SK-N-SH (cell line): ENCODE data around the gene PGS1. TPM values are rescaled to one million over a fixed set of nuclear protein-coding genes. Genes with fewer than 3 reads are reported as not detected.

ENCODE experiments used
- CTCF ChIA-PET: fragments of 300-600, 350-600 bp; formaldehyde crosslinking; extraction: SDS; loops from one replicate; lab custom pipeline; 2021; lab: Yijun Ruan, JAX
- POLR2A ChIA-PET: fragments of 350-600 bp; sonication (Branson Sonifier 250); formaldehyde crosslinking; extraction: SDS; loops from one replicate; lab custom pipeline; 2020; ENCODE audit warnings: antibody characterized with exemption, inconsistent platforms; lab: Yijun Ruan, JAX
- DNase-seq: peaks from one replicate; pipeline ENCODE4 v3.0.0; 2012
- H2AFZ ChIP-seq: fragments of 200-600 bp; sonication (generic); 2 replicates; pipeline ENCODE4 v1.8.1; 2016; ENCODE audit warnings: antibody characterized with exemption, mild to moderate bottlenecking, low read depth
- H3F3A ChIP-seq: fragments of 200-600 bp; sonication (generic); replicated peaks from 2 replicates; pipeline ENCODE3; 2016; ENCODE audit warnings: antibody characterized with exemption, mild to moderate bottlenecking; ENCODE audit not compliant: insufficient read depth
- H3K27ac ChIP-seq, 2 experiments: fragments of 200-500 bp in 1 of 2; fragments of 200-600 bp in 1 of 2; sonication (Bioruptor generic) in 1 of 2; sonication (generic), shearing (Covaris generic) in 1 of 2; 2 replicates each; pipeline versions ENCODE4 v1.5.1 to v1.6.1; 2014 to 2016; ENCODE audit warnings: low read depth in 2 of 2, inconsistent platforms in 1 of 2, low read length in 1 of 2, mild to moderate bottlenecking in 1 of 2, mixed read lengths in 1 of 2
- H3K27me3 ChIP-seq: fragments of 200-600 bp; sonication (generic), shearing (Covaris generic); 2 replicates; pipeline ENCODE4 v1.6.1; 2016; ENCODE audit warnings: mixed run types; ENCODE audit not compliant: insufficient read depth
- H3K36me3 ChIP-seq, 2 experiments: fragments of 200-500 bp in 1 of 2; fragments of 200-600 bp in 1 of 2; sonication (Bioruptor generic) in 1 of 2; sonication (generic) in 1 of 2; replicated peaks in 1 of 2; 2 replicates each; pipeline versions ENCODE3 to v1.5.1; 2014 to 2016; ENCODE audit warnings: low read length in 1 of 2, mild to moderate bottlenecking in 1 of 2; ENCODE audit not compliant: insufficient read depth in 2 of 2, control insufficient read depth in 1 of 2
- H3K4me1 ChIP-seq, 2 experiments: fragments of 200-500 bp in 1 of 2; fragments of 200-600 bp in 1 of 2; sonication (Bioruptor generic) in 1 of 2; sonication (generic), shearing (Covaris generic) in 1 of 2; 2 replicates each; pipeline versions ENCODE4 v1.5.1 to v1.6.1; 2014 to 2016; ENCODE audit warnings: low read depth in 1 of 2, low read length in 1 of 2, mixed run types in 1 of 2; ENCODE audit not compliant: insufficient read depth in 2 of 2, control insufficient read depth in 1 of 2
- H3K4me2 ChIP-seq: fragments of 200-600 bp; sonication (generic), shearing (Covaris generic); 2 replicates; pipeline ENCODE4 v1.6.1; 2017; ENCODE audit warnings: mixed run types
- H3K4me3 ChIP-seq, 2 experiments: fragments of 200-500 bp in 1 of 2; fragments of 200-600 bp in 1 of 2; sonication (Bioruptor generic) in 1 of 2; sonication (generic), shearing (Covaris generic) in 1 of 2; 2 replicates each; pipeline versions ENCODE4 v1.5.1 to v1.8.1; 2014 to 2016; ENCODE audit warnings: low read depth in 2 of 2, inconsistent platforms in 1 of 2, low read length in 1 of 2, mild to moderate bottlenecking in 1 of 2, mixed read lengths in 1 of 2, moderate library complexity in 1 of 2
- H3K79me2 ChIP-seq: fragments of 200-600 bp; sonication (generic); 2 replicates; pipeline ENCODE4 v1.8.1; 2017; ENCODE audit warnings: mild to moderate bottlenecking; ENCODE audit not compliant: insufficient read depth
- H3K9ac ChIP-seq: fragments of 200-600 bp; sonication (generic); 2 replicates; pipeline ENCODE4 v1.6.1; 2017; ENCODE audit warnings: mixed run types
- H3K9me2 ChIP-seq: fragments of 200-600 bp; sonication (generic); 2 replicates; pipeline ENCODE4 v1.6.1; 2017; ENCODE audit warnings: mixed run types
- H3K9me3 ChIP-seq: fragments of 200-600 bp; sonication (generic); 2 replicates; pipeline ENCODE4 v1.6.1; 2017; ENCODE audit warnings: mixed run types, mild to moderate bottlenecking, moderate library complexity
- H4K20me1 ChIP-seq: fragments of 200-600 bp; sonication (generic); 2 replicates; pipeline ENCODE4 v1.6.1; 2017; ENCODE audit warnings: mild to moderate bottlenecking, mixed run types; ENCODE audit not compliant: insufficient read depth
- CTCF ChIP-seq: fragments of 200-600 bp; sonication (generic); IDR thresholded peaks from 2 replicates; pipeline ENCODE4 v1.6.1; 2017; ENCODE audit warnings: antibody characterized with exemption, mild to moderate bottlenecking, moderate library complexity
- EP300 ChIP-seq, 2 experiments: IDR thresholded peaks; 2 replicates each; pipeline versions ENCODE4 v1.4.0 to v1.6.1; 2012; ENCODE audit warnings: borderline replicate concordance in 1 of 2, low read depth in 1 of 2, low read length in 1 of 2
- EZH2phosphoT487 ChIP-seq: fragments of 200-600 bp; sonication (generic); IDR thresholded peaks from 2 replicates; pipeline ENCODE4 v1.6.1; 2017; ENCODE audit warnings: low read depth, mixed run types, mild to moderate bottlenecking, antibody characterized with exemption, moderate library complexity, borderline replicate concordance
- FOSL2 ChIP-seq: IDR thresholded peaks from 2 replicates; pipeline ENCODE4 v1.4.0; 2012; ENCODE audit warnings: low read depth, mild to moderate bottlenecking, moderate library complexity, borderline replicate concordance
- JUND ChIP-seq: IDR thresholded peaks from 2 replicates; pipeline ENCODE4 v1.4.0; 2012
- MAX ChIP-seq: IDR thresholded peaks from 2 replicates; pipeline ENCODE4 v1.4.0; 2012; ENCODE audit warnings: low read depth
- NFIC ChIP-seq: IDR thresholded peaks from 2 replicates; pipeline ENCODE4 v1.4.0; 2012; ENCODE audit warnings: borderline replicate concordance
- PBX3 ChIP-seq: IDR thresholded peaks from 2 replicates; pipeline ENCODE4; 2012
- RXRA ChIP-seq: IDR thresholded peaks from 2 replicates; pipeline ENCODE4 v1.4.0; 2012; ENCODE audit warnings: low read depth, mild to moderate bottlenecking, borderline replicate concordance
- SIN3A ChIP-seq: IDR thresholded peaks from 2 replicates; pipeline ENCODE4 v1.6.1; 2012; ENCODE audit warnings: low read depth, mild to moderate bottlenecking, low read length, moderate library complexity, borderline replicate concordance
- TCF12 ChIP-seq: IDR thresholded peaks from 2 replicates; pipeline ENCODE4 v1.4.0; 2012
- ZBTB33 ChIP-seq: IDR thresholded peaks from 2 replicates; pipeline ENCODE4 v1.4.0; 2012; ENCODE audit warnings: low read depth, borderline replicate concordance
- WGBS: methylation state at CpG from one replicate; pipeline ENCODE4 v1.1.6; 2017; ENCODE audit warnings: low lambda C conversion rate; 5-methylcytosine and 5-hydroxymethylcytosine counted together
- polyA plus RNA-seq, 3 experiments: library from polyadenylated mRNA; depleted of rRNA; stranded (reverse); fragments of >200 nt; gene quantifications; 2 replicates each; pipeline ENCODE4 v1.2.3, GENCODE V29; 2012

The PGS1 gene
- polyA plus RNA-seq, 1 of the 3 experiments (the other 2 are of a cell fraction), result 88.4 TPM

GRCh38 chr17:78357672-78358537 is 20.5 kb upstream of the PGS1 start:
- no peaks in the 10 kb centered on the region for H3K27me3 ChIP-seq
- peaks cover 37 to 39% of the 10 kb centered on the region in 2 experiments for H3K4me1 ChIP-seq
- peaks cover 34 to 37% of the 10 kb centered on the region in 2 experiments for H3K36me3 ChIP-seq
- peaks cover 46% of the 10 kb centered on the region for H3F3A ChIP-seq
- H3K9me2 ChIP-seq, result no peaks in the 10 kb centered on the region
- peaks cover 58% of the 10 kb centered on the region for H3K79me2 ChIP-seq
- H2AFZ ChIP-seq, result no peak overlapping the region
- peak overlapping the region; percentile 98 for H3K4me2 ChIP-seq
- ChIA-PET CTCF (interaction anchor here (0.6 to 15.1 kb wide), 17 partner anchors 9 to 351 kb away, joined by 3 to 327 read pairs (median 4); partner anchors contain the start of gene PGS1), POLR2A (interaction anchor here (0.8 to 2.0 kb wide), 3 partner anchors 18 to 983 kb away, joined by 3 to 4 read pairs (median 3); no protein-coding TSS in a partner anchor)
- TF ChIP-seq JUND (no peak), FOSL2 (no peak), RXRA (0 out of 2 replicates have a peak, but pooled peaks have one; percentile 5), ZBTB33 (no peak), SIN3A (peak; percentile 69; the same call in 1 of the 2 replicates), MAX (peak; percentile 71), NFIC (no peak), PBX3 (no peak), CTCF (no peak), EP300 (IDR thresholded peaks at IDR 0.05; ENCODE audit: borderline replicate concordance in 1 of 2, low read depth in 1 of 2, low read length in 1 of 2) (no peak), EZH2phosphoT487 (no peak), TCF12 (peak; percentile 12)
- no peaks in the 10 kb centered on the region for H3K9me3 ChIP-seq
- peaks cover 34% of the 10 kb centered on the region for H4K20me1 ChIP-seq
- no peak for DNase-seq
- H3K4me3 ChIP-seq, result peak overlapping the region; percentile 86 to 94
- H3K9ac ChIP-seq, result peak overlapping the region; percentile 93
- 60% methylated on average over 24 of the region's 25 CpGs for WGBS
- peak overlapping the region; percentile 20 to 91; a peak in 2 of 4 replicates for H3K27ac ChIP-seq
